Fibroblast of villous mesenchyme (primary cell): ENCODE results near the gene KIAA1671. TPM values are rescaled to one million over a fixed set of nuclear protein-coding genes. Genes with fewer than 3 reads are reported as not detected.

Experiments used
- DNase-seq: peaks from one replicate; pipeline ENCODE4 v3.0.0-alpha.2; 2010; ENCODE audit warnings: low read depth
- H3K4me3 ChIP-seq: 2 replicates; pipeline ENCODE4 v1.5.1; 2011; ENCODE audit warnings: low read depth, mild to moderate bottlenecking, low read length
- total RNA-seq: library from RNA; depleted of rRNA; stranded (reverse); fragments of >200 nt; gene quantifications from 2 replicates; pipeline ENCODE4 v1.2.3, GENCODE V29; 2012
- TF ChIP-seq, protein P1 (sequence below): IDR thresholded peaks from 2 replicates; pipeline ENCODE4 v1.5.1; 2012; ENCODE audit warnings: low read depth, mild to moderate bottlenecking, low read length; ENCODE audit not compliant: insufficient read depth

The KIAA1671 gene
- total RNA-seq, 1 donor, result 3.5 TPM

- TF ChIP-seq, protein P1, sequence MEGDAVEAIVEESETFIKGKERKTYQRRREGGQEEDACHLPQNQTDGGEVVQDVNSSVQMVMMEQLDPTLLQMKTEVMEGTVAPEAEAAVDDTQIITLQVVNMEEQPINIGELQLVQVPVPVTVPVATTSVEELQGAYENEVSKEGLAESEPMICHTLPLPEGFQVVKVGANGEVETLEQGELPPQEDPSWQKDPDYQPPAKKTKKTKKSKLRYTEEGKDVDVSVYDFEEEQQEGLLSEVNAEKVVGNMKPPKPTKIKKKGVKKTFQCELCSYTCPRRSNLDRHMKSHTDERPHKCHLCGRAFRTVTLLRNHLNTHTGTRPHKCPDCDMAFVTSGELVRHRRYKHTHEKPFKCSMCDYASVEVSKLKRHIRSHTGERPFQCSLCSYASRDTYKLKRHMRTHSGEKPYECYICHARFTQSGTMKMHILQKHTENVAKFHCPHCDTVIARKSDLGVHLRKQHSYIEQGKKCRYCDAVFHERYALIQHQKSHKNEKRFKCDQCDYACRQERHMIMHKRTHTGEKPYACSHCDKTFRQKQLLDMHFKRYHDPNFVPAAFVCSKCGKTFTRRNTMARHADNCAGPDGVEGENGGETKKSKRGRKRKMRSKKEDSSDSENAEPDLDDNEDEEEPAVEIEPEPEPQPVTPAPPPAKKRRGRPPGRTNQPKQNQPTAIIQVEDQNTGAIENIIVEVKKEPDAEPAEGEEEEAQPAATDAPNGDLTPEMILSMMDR, result no peak
- no peak for DNase-seq
- no peak overlapping the region for H3K4me3 ChIP-seq
These were observed 178.8 kb downstream of the KIAA1671 start for GRCh38 chr22:25131198-25131887.

GRCh38 chr22:25134028-25134427 lies 181.5 kb downstream of the KIAA1671 start:
- TF ChIP-seq, protein P1, result no peak
- no peak for DNase-seq
- H3K4me3 ChIP-seq, result no peak overlapping the region

DNA sequence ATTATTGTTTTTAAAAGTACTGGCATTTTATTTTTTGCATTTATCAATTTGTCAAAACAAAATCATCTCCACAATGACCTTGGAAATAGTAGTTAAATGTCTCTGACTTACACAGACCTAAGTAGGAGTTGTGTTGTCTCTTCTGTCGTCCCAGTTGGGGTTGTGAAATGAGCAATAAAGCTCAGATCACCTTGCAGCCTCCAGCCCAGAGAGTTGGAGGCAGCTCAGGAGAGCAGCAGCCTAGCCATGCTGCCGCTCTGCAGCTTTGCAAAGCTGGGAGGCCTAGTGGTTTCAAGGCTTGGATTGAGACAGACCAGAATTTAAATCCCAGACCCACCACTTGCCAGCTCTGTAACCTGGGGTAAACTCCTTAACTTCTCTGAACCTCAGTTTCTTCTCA lies 181.9 kb downstream of the KIAA1671 start:
- H3K4me3 ChIP-seq, result no peak overlapping the region
- DNase-seq, result no peak

DNA sequence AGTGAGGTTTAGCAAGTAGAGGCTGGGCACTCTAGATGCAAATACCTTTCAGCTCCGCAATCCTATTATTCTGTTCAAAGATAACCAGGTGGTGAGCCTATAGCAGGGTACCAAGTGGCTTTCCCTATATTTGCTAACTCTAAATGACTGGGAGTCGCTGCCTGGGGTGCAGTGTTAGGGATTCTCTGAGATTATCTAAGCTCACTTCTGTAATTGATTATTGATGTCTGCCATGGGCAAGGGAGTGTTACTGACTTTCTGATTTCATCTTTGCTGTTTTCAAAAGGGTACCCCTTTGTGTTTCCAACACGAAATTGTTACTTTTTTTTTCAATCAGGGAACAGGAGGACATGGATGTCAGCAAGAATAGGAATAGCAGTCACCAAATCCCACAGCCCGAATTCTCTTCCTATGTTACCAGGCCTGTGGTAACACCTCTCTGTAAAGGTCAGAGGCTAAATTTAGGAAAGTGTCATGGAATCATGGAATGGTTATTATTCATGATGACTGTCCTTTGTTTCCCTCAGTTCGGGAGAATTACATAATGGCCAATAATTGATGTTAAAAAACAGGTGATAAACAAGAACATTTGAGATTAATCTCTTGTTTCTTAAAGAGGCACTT lies 184.5 kb downstream of the KIAA1671 start:
- no peak overlapping the region for H3K4me3 ChIP-seq
- DNase-seq, result no peak
- TF ChIP-seq, protein P1, result no peak

More for the DNA sequence above, 181.9 kb downstream of the KIAA1671 start:
- TF ChIP-seq, protein P1, result no peak

DNA sequence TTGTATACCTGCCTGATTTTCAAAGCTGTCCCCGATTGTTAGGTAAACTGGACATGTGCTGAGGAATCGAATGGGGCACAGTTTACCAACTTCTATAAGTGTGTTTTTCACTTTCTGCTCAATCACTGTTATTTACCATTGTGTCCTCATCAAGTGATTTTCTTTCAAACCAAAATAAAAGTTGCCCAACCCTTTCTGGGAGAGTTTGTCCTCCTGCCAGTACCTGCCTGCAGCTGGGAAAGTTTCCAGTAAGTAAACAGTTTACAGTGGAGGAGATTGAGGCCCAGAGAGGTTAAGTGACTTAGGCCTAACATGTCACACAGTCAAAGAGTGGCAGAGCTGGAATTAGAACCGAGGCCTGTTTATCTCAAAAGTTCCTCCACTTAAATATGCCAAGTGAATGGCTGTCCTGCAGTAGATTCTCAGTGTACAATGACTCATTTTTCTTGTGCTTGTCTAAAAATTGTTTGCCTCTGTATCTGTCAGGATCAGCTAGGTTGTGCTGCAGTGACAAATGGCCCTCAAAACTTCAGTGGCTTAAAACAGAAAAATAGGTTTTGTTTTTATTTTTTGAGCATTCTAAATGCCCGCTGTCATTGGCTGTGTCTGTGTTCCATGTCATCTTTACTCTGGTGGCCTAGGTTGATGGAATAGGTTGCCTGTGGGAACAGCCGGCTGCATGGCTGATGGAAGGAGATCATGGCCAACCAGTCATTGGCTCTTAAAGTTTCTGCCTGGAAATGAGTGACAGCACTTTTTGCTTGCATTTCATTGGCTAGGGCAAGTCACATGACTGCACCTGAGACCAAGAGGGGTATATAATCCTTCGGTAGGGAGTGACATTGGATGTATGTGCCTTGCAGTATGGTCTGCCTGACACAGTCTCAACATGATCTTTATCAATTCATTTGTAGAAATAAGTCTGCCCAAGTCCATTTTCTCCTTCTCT lies 185.3 kb downstream of the KIAA1671 start:
- TF ChIP-seq, protein P1, result no peak
- DNase-seq, result no peak
- no peak overlapping the region for H3K4me3 ChIP-seq

GRCh38 chr22:25139062-25139461 lies 186.5 kb downstream of the KIAA1671 start:
- DNase-seq, result no peak
- TF ChIP-seq, protein P1, result no peak
- H3K4me3 ChIP-seq, result no peak overlapping the region
